Trophoblast cell (in vitro differentiated cells and primary cell): Measurements from ENCODE around the gene CLCNKA.
"Not testable (repeated sequence)": the region's sequence is repeated elsewhere in the genome, so short reads cannot be mapped to it uniquely, and the experiment has no call there.

Experiments
- DNase-seq, 2 donors: peaks; one replicate each; pipeline ENCODE4 v3.0.0-alpha.2; 2016
- H2AFZ ChIP-seq: 2 replicates; pipeline ENCODE4 v1.6.1; 2013; ENCODE audit warnings: low read length, moderate library complexity, mild to moderate bottlenecking; ENCODE audit not compliant: insufficient read depth, poor library complexity
- H2AK5ac ChIP-seq: 2 replicates; pipeline ENCODE4 v1.6.1; 2013; ENCODE audit warnings: mild to moderate bottlenecking, low read length
- H2BK120ac ChIP-seq: 2 replicates; pipeline ENCODE4 v1.6.1; 2013; ENCODE audit warnings: low read length, mild to moderate bottlenecking, moderate library complexity; ENCODE audit not compliant: insufficient read depth, poor library complexity
- H2BK12ac ChIP-seq: 2 replicates; pipeline ENCODE4 v1.6.1; 2013; ENCODE audit warnings: mild to moderate bottlenecking, low read length, moderate library complexity
- H2BK5ac ChIP-seq: 2 replicates; pipeline ENCODE4 v1.6.1; 2013; ENCODE audit warnings: low read length, low read depth, moderate library complexity, mild to moderate bottlenecking; ENCODE audit not compliant: poor library complexity
- H3K14ac ChIP-seq: 2 replicates; pipeline ENCODE4 v1.6.1; 2013; ENCODE audit warnings: mild to moderate bottlenecking, low read length
- H3K18ac ChIP-seq: 2 replicates; pipeline ENCODE4 v1.6.1; 2013; ENCODE audit warnings: mild to moderate bottlenecking, low read length
- H3K23ac ChIP-seq: 2 replicates; pipeline ENCODE4 v1.6.1; 2013; ENCODE audit warnings: low read length
- H3K27ac ChIP-seq: 2 replicates; pipeline ENCODE4 v1.5.1; 2013; ENCODE audit warnings: low read depth, mild to moderate bottlenecking, inconsistent platforms, low read length, moderate library complexity
- H3K27me3 ChIP-seq: 2 replicates; pipeline ENCODE4 v1.6.1; 2013; ENCODE audit warnings: inconsistent platforms, mild to moderate bottlenecking, low read length, moderate library complexity; ENCODE audit not compliant: insufficient read depth
- H3K36me3 ChIP-seq, 2 experiments: 1 replicate in 1 of 2; 2 replicates in 1 of 2; pipeline ENCODE4 v1.6.1; 2013; ENCODE audit warnings: low read length in 2 of 2, mild to moderate bottlenecking in 2 of 2, moderate library complexity in 1 of 2; ENCODE audit not compliant: insufficient read depth in 2 of 2, control insufficient read depth in 1 of 2
- H3K4ac ChIP-seq: 2 replicates; pipeline ENCODE4 v1.6.1; 2013; ENCODE audit warnings: low read depth, mild to moderate bottlenecking, low read length, moderate library complexity
- H3K4me1 ChIP-seq, 2 experiments: 1 replicate in 1 of 2; 2 replicates in 1 of 2; pipeline ENCODE4 v1.6.1; 2013; ENCODE audit warnings: low read length in 2 of 2, mild to moderate bottlenecking in 2 of 2, moderate library complexity in 1 of 2; ENCODE audit not compliant: insufficient read depth in 2 of 2, control insufficient read depth in 1 of 2
- H3K4me2 ChIP-seq: 2 replicates; pipeline ENCODE4 v1.6.1; 2013; ENCODE audit warnings: inconsistent platforms, mild to moderate bottlenecking, low read length, moderate library complexity
- H3K4me3 ChIP-seq: 2 replicates; pipeline ENCODE4 v1.5.1; 2013; ENCODE audit warnings: mild to moderate bottlenecking, low read depth, low read length, inconsistent platforms
- H3K79me1 ChIP-seq: one replicate; pipeline ENCODE4 v1.6.1; 2013; ENCODE audit warnings: low read length
- H3K79me2 ChIP-seq: 2 replicates; pipeline ENCODE4 v1.6.1; 2013; ENCODE audit warnings: low read length, mild to moderate bottlenecking; ENCODE audit not compliant: control insufficient read depth, insufficient read depth, poor library complexity
- H3K9ac ChIP-seq: 2 replicates; pipeline ENCODE4 v1.6.1; 2013; ENCODE audit warnings: mild to moderate bottlenecking, low read length
- H3K9me3 ChIP-seq: 2 replicates; pipeline ENCODE4 v1.6.1; 2013; ENCODE audit warnings: low read depth, mild to moderate bottlenecking, control low read depth, inconsistent platforms, low read length; ENCODE audit not compliant: insufficient read depth
- H4K12ac ChIP-seq: 2 replicates; pipeline ENCODE4 v1.6.1; 2013; ENCODE audit warnings: low read depth, mild to moderate bottlenecking, low read length, moderate library complexity
- H4K8ac ChIP-seq: 2 replicates; pipeline ENCODE4 v1.6.1; 2013; ENCODE audit warnings: low read depth, mild to moderate bottlenecking, low read length, moderate library complexity
- H4K91ac ChIP-seq: one replicate; pipeline ENCODE4 v1.6.1; 2013; ENCODE audit warnings: low read depth, mild to moderate bottlenecking, low read length, moderate library complexity
- WGBS: extraction: QIAGEN DNeasy Blood & Tissue Kit; methylation state at CpG from one replicate; pipeline ENCODE4 v1.1.7; 2013; ENCODE audit warnings: missing lambda C conversion rate; ENCODE audit not compliant: insufficient read length, insufficient coverage; ENCODE audit errors: extremely low coverage; 5-methylcytosine and 5-hydroxymethylcytosine counted together

The CLCNKA gene

DNA sequence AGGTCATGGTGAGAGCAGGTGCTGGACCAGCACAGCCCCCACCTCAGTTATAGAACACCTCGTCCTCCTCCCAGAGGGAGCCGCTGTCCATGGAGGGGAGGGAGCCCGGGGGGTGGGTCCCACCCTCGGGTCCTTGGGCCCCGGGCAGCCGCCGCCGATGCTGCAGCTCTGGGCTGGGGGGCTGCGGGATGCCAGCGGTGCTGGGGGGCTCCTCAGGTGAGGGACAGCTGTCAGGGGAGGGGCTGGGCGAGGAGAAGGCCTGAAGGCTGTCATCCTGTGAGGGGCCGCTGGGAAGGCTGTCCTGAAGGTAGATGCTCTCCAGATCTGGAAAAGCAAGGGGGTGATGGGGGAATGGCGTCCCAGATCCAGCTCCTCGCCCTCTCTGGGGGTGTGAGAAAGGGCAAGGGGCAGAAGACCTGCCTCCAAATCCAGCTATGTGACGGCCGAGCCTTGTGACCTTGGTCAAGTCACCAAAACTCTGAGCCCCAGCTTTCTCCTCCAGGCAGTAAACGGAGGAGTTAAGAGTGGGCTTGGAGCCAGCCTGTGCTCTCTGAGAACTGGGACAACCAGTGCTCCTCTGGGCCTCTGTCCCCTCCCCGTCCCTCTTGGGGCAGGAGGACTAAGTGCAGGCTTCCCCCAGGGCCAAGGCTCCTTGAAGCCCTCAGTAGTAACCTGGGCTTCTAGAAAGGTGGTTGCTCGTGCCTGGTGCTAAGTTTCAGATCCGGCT lies 36.7 kb downstream of the CLCNKA start:
- not testable (repeated sequence) for H3K9me3 ChIP-seq, H3K9ac ChIP-seq, H3K4ac ChIP-seq, DNase-seq, H2AK5ac ChIP-seq, H3K4me3 ChIP-seq, H4K91ac ChIP-seq, H2BK12ac ChIP-seq, H3K4me1 ChIP-seq, H2AFZ ChIP-seq, H2BK5ac ChIP-seq, H3K79me2 ChIP-seq, H4K12ac ChIP-seq, H2BK120ac ChIP-seq, H3K27ac ChIP-seq, H3K27me3 ChIP-seq, H3K4me2 ChIP-seq, H3K23ac ChIP-seq, H4K8ac ChIP-seq, H3K79me1 ChIP-seq, H3K18ac ChIP-seq, H3K14ac ChIP-seq, H3K36me3 ChIP-seq
- WGBS: no CpG with 5 or more reads among the region's 20 CpGs

DNA sequence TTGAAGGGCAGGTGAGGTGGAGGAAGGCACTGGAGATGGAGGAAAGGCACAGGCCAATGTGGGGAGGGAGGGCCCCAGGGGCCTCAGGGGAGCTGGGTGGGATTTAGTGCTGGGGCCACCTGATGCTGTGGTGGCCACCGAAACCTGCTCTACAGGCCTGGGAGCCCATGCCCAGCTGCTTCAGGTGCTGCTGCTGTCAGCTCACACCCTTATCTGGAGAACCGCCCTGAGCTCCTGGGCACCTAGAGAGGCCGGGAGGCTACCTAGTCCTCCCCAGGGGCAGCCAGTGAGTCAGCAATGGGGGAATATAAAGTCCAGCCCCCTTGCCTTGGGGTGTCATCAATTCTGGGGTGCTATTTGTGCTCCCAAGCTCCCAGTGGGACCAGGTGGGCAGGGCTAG lies 39.4 kb downstream of the CLCNKA start:
- H2AK5ac ChIP-seq: no peak overlapping the region
- H3K4me3 ChIP-seq: no peak overlapping the region
- H3K23ac ChIP-seq: no peak overlapping the region
- no peaks in the 10 kb centered on the region for H3K79me2 ChIP-seq
- H3K9ac ChIP-seq: no peak overlapping the region
- H3K27me3 ChIP-seq: no peaks in the 10 kb centered on the region
- no peaks in the 10 kb centered on the region for H3K79me1 ChIP-seq
- H3K27ac ChIP-seq: no peak overlapping the region
- H2BK5ac ChIP-seq: no peak overlapping the region
- H3K18ac ChIP-seq: no peak overlapping the region
- H4K12ac ChIP-seq: no peak overlapping the region
- no peak overlapping the region for H3K4me2 ChIP-seq
- H2AFZ ChIP-seq: no peak overlapping the region
- H3K4me1 ChIP-seq: peaks cover 0 to 8% of the 10 kb centered on the region in 2 experiments
- no peak overlapping the region for H4K91ac ChIP-seq
- no peak overlapping the region for H3K4ac ChIP-seq
- H3K9me3 ChIP-seq: no peaks in the 10 kb centered on the region
- no peak overlapping the region for H3K14ac ChIP-seq
- H3K36me3 ChIP-seq: no peaks in the 10 kb centered on the region
- peak in 1 of 2 donors; percentile 12 for DNase-seq
- H2BK12ac ChIP-seq: no peak overlapping the region
- H2BK120ac ChIP-seq: no peak overlapping the region
- WGBS: no CpG with 5 or more reads among the region's 3 CpGs
- no peak overlapping the region for H4K8ac ChIP-seq

DNA sequence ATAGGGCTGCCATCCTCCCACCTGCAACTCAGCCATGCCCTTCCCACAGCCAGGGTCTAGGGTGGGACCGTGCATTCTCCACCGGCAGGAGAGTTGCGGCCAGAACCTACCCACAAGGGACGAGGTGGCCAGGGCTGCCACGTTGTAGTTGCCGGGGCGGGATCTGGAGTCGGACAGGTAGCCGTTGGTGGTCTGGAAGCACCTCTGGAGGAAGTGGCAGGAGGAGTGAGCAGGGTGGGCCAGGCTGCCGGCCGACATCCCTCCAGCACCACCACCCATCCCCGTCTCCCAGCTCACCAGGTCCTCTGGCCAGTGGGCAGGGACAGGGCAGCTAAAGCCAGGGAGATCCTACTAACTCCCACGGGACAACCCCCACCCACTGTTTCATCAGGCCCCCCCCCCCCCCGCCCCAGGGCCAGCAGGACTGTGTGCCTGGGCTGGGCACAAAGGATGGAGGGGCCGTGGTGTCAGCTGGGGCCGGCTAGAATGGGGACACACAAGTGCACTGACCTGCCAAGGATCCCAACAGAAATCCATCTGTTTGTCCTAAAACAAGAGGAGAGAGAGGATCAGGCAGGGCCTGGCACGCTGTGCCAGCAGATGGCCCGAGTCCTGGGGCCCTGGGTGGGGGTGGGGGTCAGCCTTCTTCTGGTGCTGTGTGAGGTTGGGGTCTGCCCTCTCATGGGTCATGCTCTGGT lies 40.3 kb downstream of the CLCNKA start:
- DNase-seq, H4K12ac ChIP-seq, H3K36me3 ChIP-seq, H2BK5ac ChIP-seq, H3K4me1 ChIP-seq, H4K91ac ChIP-seq, H3K27me3 ChIP-seq, H2BK12ac ChIP-seq, H3K4me2 ChIP-seq, H3K23ac ChIP-seq, H3K9ac ChIP-seq, H3K18ac ChIP-seq, H3K4me3 ChIP-seq, H2BK120ac ChIP-seq, H3K9me3 ChIP-seq, H3K79me1 ChIP-seq, H2AK5ac ChIP-seq, H3K4ac ChIP-seq, H4K8ac ChIP-seq, H3K79me2 ChIP-seq, H3K14ac ChIP-seq, H3K27ac ChIP-seq, H2AFZ ChIP-seq: not testable (repeated sequence)
- no CpG with 5 or more reads among the region's 18 CpGs for WGBS

DNA sequence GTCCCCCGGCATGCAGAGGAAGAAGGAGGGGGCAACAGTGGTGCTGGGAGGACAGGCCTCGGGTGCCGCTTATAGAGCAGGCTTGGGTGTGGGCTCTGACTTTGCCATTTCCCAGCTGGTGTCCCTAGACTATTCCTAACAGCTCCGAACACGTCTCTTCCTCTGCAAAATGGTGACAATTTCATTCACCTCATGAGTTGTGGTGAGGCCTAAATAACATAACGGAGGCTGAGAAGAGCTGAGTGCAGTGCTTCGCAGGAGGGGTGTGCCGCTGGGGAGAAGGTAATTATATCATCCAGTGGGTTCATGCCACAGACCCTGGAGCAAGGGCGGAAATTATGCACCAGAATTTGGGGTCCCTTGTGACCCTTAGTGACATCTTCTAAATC lies 40.8 kb downstream of the CLCNKA start:
- H3K4me1 ChIP-seq, H3K79me1 ChIP-seq, H4K12ac ChIP-seq, H2BK5ac ChIP-seq, H3K4me2 ChIP-seq, H3K27me3 ChIP-seq, H3K36me3 ChIP-seq, H3K4me3 ChIP-seq, H4K91ac ChIP-seq, H3K27ac ChIP-seq, H3K4ac ChIP-seq, H2AFZ ChIP-seq, H2BK12ac ChIP-seq, H3K14ac ChIP-seq, H3K18ac ChIP-seq, H2AK5ac ChIP-seq, DNase-seq, H4K8ac ChIP-seq, H3K79me2 ChIP-seq, H3K9ac ChIP-seq, H3K9me3 ChIP-seq, H2BK120ac ChIP-seq, H3K23ac ChIP-seq: not testable (repeated sequence)
- WGBS: no CpG with 5 or more reads among the region's 9 CpGs
